Measurements from ENCODE around the gene IL34.

The IL34 gene

GRCh38 chr16:70689970-70690891 lies 43.9 kb downstream of the IL34 start:
- DNase-seq: no peak

- no peak for DNase-seq
Observed at GRCh38 chr16:70691223-70692129, 45.1 kb downstream of the IL34 start.

- DNase-seq: no peak
Observed at GRCh38 chr16:70692130-70692872, 45.9 kb downstream of the IL34 start.

- DNase-seq: no peak
Observed at GRCh38 chr16:70692873-70693671, 46.7 kb downstream of the IL34 start.

- no peak for DNase-seq
Observed at GRCh38 chr16:70694088-70694867, 47.9 kb downstream of the IL34 start.

GRCh38 chr16:70694868-70695218 lies 48.5 kb downstream of the IL34 start:
- no peak for DNase-seq

GRCh38 chr16:70695331-70696070 lies 49.1 kb downstream of the IL34 start:
- no peak for DNase-seq

- no peak for DNase-seq
Observed at GRCh38 chr16:70696355-70696754, 50.0 kb downstream of the IL34 start.

- DNase-seq: no peak
Observed at GRCh38 chr16:70696952-70697593, 50.7 kb downstream of the IL34 start.

GRCh38 chr16:70697594-70698170 lies 51.3 kb downstream of the IL34 start:
- no peak for DNase-seq

GRCh38 chr16:70698901-70699300 lies 52.5 kb downstream of the IL34 start:
- no peak for DNase-seq

GRCh38 chr16:70699696-70700095 lies 53.3 kb downstream of the IL34 start:
- DNase-seq: no peak

- no peak for DNase-seq
Observed at GRCh38 chr16:70700101-70701020, 54.0 kb downstream of the IL34 start.

GRCh38 chr16:70701036-70701435 lies 54.7 kb downstream of the IL34 start:
- no peak for DNase-seq

GRCh38 chr16:70701596-70701995 lies 55.2 kb downstream of the IL34 start:
- no peak for DNase-seq

GRCh38 chr16:70701998-70702397 lies 55.6 kb downstream of the IL34 start:
- DNase-seq: no peak

GRCh38 chr16:70702624-70703023 lies 56.3 kb downstream of the IL34 start:
- no peak for DNase-seq

- no peak for DNase-seq
Observed at GRCh38 chr16:70703041-70703834, 56.9 kb downstream of the IL34 start.
